Activated gamma-delta T cell treated with anti-CD3 and anti-CD28 coated beads, Interleukin-2, amount 50 U/mL, for 16 hours (primary cell): ENCODE data around the gene PPM1H.
"Not testable (repeated sequence)": the region's sequence is repeated elsewhere in the genome, so short reads cannot be mapped to it uniquely, and the experiment has no call there.

ENCODE experiments used
- DNase-seq: peaks from one replicate; pipeline ENCODE4 v3.0.0-alpha.2; 2020; ENCODE audit warnings: low read depth

The PPM1H gene

GRCh38 chr12:62681306-62681705, 253.6 kb downstream of the PPM1H start:
- no peak for DNase-seq

DNA sequence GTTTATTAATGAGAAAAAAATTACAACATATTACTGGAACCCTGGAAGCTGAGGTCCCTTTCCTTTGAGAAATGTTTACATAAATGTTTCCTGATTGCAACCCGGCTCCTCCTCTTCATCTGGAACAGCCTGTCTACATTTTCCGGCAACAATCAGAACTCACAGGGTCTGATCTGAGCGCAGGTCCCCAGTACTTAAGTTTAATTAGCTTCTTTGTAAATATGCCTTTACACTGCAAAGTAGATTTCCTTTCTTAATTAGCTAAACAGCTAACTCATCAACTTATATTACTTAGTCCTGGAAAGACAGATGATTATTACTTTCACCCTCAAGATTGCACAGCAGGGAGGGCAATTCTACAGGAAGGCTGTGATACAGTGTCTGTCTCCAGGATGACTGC, 255.3 kb downstream of the PPM1H start:
- DNase-seq, result no peak

GRCh38 chr12:62677355-62677754, 257.6 kb downstream of the PPM1H start:
- no peak for DNase-seq

DNA sequence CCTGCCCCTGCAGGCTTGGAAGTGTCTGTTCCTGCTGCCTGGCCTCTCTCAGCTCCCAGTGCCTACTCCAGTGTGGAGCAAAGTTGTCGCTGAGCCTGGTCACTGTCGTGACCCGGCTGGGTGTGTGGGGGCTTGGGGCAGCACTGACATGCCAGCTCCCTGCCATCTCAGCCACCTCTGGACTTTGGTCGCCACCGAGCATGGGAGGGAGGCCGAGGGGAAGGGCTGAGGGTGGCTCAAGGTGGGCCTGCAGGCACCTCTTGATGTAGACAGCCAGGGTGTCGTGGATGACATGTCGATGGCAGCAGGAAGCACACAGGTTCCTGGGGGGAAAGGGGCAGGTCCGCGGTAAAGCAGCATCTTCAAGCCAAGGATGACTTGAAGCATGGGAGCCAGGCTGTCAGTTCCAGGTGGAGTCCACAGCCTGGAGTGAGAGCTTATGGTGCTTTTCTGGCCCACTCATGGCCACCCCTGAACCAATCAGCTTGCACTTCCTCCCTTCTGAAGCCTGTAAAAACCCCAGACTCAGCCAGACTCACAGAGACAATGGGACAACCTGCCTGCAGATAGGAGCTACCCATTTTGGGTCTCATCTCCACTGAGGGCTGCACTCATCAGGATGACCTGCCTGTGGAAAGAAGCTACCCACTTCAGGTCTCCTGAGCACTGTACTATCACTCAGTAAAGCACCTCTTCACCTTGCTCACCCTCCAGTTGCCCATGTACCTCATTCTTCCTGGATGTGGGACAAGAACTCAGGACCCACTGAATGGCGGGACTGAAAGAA, 258.2 kb downstream of the PPM1H start:
- DNase-seq, result no peak

DNA sequence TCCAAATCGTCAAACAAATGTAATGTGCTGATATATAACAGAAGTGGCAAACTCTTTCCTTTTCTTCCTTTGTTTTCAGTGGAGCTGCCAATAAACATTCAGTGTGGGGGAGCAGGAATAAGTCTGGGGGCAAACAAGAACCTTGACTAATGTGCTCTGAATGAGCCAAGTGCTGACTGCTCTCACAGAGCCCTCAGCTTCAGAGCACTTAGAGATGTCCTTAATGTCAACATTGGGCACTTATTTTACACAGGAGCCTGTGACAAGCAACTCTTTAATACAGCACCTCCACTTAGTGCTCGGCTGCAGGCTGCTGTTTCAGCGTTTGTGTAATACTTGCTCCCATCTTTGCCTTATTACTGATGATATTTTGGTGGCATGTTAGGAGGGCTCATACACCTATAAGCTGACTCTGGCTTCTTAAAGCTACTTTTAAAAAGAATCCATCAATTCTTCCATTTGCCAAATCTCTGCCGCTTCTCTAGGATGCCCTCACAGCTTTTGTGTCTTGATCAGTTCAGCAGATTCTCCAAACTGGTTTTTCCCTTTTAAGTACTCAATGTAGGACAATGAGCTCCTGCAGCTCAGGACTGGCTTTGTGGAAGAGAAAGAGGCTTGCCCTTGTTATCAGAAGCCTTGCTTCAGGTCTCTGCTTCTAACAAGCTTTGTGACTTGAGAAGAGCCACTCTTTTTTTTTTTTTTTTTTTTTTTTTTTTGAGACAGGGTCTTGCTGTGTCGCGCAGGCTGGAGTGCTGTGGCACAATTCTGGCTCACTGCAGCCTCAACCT, 261.7 kb downstream of the PPM1H start:
- DNase-seq, result no peak

DNA sequence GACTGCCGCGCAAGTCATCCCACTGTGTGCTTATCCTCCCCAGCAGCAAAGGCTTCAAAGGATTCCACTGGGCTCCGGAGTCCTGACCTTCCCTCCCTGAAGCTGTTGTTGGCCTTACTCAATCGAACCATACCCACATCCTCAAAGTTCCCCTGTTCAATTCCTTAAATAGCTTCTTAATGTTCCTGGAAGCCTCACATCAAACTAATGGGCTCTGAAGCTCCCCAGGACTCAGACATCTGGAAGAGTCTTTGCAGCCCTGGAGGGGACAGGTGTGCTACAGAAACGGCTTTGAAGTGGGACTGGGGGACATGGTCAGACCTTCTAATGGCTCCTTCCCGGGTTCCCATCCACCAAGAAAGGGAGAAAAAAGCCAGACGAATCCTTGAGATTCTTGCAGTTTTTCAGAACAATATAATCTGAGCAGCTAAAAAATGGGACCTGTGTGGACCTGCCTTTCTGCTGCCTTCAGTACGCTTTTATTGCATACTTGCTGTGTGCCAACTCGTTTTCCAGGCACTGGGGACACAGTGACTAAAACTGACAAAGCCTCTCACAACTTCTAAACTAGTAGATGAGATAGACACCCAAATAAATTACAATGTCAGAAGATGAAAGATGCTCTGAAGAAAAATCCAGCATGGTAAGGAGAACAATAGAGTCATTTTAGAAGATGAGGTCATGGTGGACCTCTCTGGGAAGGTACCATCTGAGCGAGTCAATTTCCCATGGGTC, 263.8 kb downstream of the PPM1H start:
- DNase-seq, result no peak

- no peak for DNase-seq
Measured at GRCh38 chr12:62668782-62669181, 266.2 kb downstream of the PPM1H start.

DNA sequence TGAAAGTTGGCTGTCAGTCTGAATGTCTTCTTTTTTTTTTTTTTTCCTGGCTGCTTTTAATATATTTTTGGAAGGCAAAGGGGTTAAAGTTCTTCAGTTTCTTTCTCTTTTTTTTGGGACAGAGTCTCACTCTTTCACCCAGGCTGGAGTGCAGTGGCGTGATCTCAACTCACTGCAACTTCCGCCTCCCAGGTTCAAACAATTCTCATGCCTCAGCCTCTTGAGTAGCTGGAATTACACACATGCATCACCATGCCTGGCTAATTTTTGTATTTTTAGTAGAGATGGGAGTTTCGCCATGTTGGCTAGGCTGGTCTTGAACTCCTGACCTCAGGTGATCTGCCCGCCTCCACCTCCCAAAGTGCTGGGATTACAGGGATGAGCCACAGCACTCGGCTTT, 270.0 kb downstream of the PPM1H start:
- DNase-seq, result not testable (repeated sequence)

- DNase-seq, result no peak
Measured at GRCh38 chr12:62660756-62661155, 274.2 kb downstream of the PPM1H start.

GRCh38 chr12:62659453-62660295, 275.3 kb downstream of the PPM1H start:
- no peak for DNase-seq

GRCh38 chr12:62658910-62659309, 276.0 kb downstream of the PPM1H start:
- DNase-seq, result no peak

GRCh38 chr12:62657363-62657632, 277.7 kb downstream of the PPM1H start:
- DNase-seq, result no peak

DNA sequence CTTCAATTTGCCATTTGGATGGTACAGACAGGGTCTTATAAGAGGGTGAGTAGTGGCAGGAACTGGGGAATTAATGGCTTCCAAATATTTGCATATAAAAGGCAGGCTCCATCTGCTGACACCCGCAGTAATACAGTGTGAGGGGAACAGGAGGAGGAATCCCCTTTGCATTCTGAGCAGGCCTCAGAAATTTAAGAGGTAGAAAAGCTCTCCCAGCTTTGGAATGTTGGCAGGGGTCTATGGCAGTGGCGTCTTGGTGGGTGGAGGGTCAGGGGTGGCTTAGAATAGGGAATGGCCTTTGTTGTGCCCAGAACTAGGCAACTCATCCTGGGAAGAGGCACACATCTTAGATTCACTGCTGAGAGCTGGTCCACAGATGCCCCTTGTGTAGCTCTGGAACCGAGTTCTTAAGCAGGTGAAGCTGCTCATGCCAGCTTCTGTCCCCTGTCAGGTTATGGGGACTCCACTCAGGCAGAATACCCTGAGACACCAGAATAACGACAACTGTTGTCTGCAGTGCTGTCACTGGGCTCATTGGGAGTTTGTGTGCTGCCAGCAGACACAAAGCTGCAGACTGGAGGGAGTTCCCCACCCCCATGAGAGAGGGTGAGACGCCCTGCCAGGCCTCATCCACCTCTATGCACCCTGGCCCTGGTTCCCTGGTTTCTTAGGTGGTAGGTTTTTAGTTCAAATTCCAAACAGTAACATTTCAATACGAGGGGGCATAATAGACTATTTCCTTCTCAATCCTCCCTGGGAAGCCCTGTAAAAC, 278.2 kb downstream of the PPM1H start:
- no peak for DNase-seq

DNA sequence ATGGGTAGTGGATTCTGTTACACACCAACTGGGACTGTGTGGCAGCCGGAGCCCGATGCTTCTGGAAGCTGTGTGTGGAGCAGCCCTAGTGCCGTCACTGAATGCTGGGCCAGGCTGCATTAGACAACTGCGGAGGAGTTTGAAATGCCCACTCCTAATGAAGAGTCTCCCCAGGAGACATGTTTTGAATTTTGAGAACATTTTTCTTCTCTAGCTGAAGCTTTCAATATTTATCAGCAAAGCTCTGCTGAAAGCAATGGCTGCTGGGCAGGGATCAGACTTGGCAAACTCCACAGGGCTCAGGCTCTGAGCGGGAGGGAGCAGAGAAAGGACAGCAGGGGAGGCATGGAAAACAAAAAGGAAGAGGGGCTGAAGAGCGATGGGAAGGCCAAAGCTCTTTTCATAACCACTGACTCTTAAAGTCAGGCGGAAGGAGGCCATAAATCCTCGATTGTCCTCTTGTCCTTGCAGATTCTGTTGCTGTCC, 279.2 kb downstream of the PPM1H start:
- no peak for DNase-seq

GRCh38 chr12:62654326-62655241, 280.4 kb downstream of the PPM1H start:
- DNase-seq, result no peak

- no peak for DNase-seq
Measured at GRCh38 chr12:62653740-62654139, 281.2 kb downstream of the PPM1H start.

GRCh38 chr12:62653304-62653703, 281.6 kb downstream of the PPM1H start:
- DNase-seq, result no peak

DNA sequence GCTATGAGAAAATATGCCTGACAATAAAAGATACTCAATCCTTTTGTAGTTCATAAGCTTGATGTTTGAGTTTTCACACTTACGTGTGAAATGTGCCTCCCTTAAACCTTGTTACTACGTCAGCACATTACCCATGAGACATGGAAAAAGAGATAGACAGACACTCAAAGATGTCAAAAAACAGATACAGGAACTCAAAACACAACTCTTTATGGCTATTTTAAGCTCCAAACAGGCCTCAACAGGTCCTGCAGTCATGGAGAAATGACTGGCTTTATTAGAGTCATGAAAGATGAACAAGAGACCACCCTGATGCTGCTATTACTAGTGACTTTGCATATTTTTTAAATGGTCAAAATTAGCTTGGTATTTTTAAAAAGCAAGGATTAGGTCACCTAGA, 283.8 kb downstream of the PPM1H start:
- DNase-seq, result no peak

DNA sequence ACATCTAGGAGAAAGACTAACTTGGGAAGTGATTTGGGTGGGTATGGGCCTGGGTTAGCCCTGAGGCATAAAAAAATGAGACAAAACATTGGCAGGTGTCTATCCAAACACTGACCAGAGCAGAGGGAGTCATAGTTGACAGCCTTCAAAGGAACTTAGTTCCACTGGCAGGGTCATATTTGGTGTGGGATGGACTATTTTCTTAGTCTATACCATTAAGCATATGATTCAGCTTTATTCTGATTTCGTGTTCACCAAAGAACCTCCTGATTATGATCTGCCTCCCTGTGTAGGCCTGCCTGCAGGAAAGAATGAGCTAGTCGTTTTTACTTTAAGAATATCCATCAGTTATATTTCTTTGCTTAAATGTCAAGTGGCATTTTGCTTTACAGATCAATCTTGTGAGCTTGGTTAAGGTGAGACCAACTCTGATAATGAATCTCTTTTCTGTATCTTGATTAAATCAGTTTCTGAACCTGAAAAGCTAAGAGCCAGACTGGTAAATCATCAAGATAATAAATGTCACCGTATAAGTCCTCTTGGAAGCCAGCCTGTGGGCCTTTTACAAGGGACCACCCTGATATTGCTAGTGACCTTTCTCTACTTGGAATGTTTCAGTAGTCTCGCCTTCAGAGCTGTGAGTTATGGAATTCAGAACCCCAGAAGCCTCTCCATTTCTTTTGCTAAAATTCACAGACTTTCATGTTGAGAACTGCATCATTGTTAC, 285.4 kb downstream of the PPM1H start:
- DNase-seq, result no peak
